GM12878 (cell line): ENCODE results near the gene HS1BP3. TPM values are rescaled to one million over a fixed set of nuclear protein-coding genes. Genes with fewer than 3 reads are reported as not detected.

Source experiments
- ATAC-seq: fragments of 200-7000 bp; cut with Tn5 transposase; 3 replicates; pipeline ENCODE4 v1.9.1; 2020; ENCODE audit warnings: mild to moderate bottlenecking, moderate library complexity
- BruUV-seq: library from RNA; stranded (reverse); fragments of 400-500 nt; replicated peaks from 2 replicates; lab custom pipeline; 2021; lab: Mats Ljungman, UMichigan
- CTCF ChIA-PET: fragments of 300-600 bp; sonication (Branson Sonifier 250); formaldehyde crosslinking; extraction: SDS; loops from one replicate; lab custom pipeline; 2021; ENCODE audit warnings: inconsistent platforms; lab: Yijun Ruan, JAX
- POLR2A ChIA-PET: fragments of 350-600 bp; formaldehyde crosslinking; extraction: SDS; loops from one replicate; lab custom pipeline; 2021; ENCODE audit warnings: inconsistent platforms; lab: Charles Lee
- RAD21 ChIA-PET: fragments of 300-600 bp; sonication (Branson Sonifier 250); formaldehyde crosslinking; loops from one replicate; lab custom pipeline; 2023; ENCODE audit warnings: antibody characterized with exemption; ENCODE audit not compliant: unreplicated experiment; lab: Charles Lee
- SMC1A ChIA-PET: fragments of 300-600 bp; sonication (Branson Sonifier 250); formaldehyde crosslinking; loops from one replicate; lab custom pipeline; 2023; ENCODE audit not compliant: unreplicated experiment, uncharacterized antibody; lab: Charles Lee
- DNase-seq: peaks from one replicate; pipeline ENCODE4 v3.0.0-alpha.2; 2011; ENCODE audit warnings: low read depth, low spot score
- FAIRE-seq: peaks from 3 replicates; lab custom pipeline; 2011; peaks lifted over from hg19 to GRCh38; lab: Jason Lieb, UNC
- H2AFZ ChIP-seq: 2 replicates; pipeline ENCODE4 v1.6.0; 2011; ENCODE audit warnings: low read depth, low read length, control low read depth; ENCODE audit not compliant: control insufficient read depth
- H3K27ac ChIP-seq: 2 replicates; pipeline ENCODE4 v1.5.1; 2011; ENCODE audit warnings: control low read depth; ENCODE audit not compliant: control insufficient read depth, insufficient read depth
- H3K27me3 ChIP-seq, 2 experiments: replicated peaks in 1 of 2; 2 replicates each; pipeline versions ENCODE4 v1.6.0 to v1.6.1; 2011; ENCODE audit warnings: low read length in 1 of 2; ENCODE audit not compliant: control insufficient read depth in 2 of 2, insufficient read depth in 2 of 2
- H3K36me3 ChIP-seq, 2 experiments: 2 replicates each; pipeline ENCODE4 v1.5.1; 2011; ENCODE audit warnings: low read length in 1 of 2; ENCODE audit not compliant: control insufficient read depth in 2 of 2, insufficient read depth in 2 of 2
- H3K4me1 ChIP-seq: 2 replicates; pipeline ENCODE4 v1.6.1; 2011; ENCODE audit warnings: mild to moderate bottlenecking, low read length, moderate library complexity, mixed read lengths; ENCODE audit not compliant: control insufficient read depth, insufficient read depth
- H3K4me2 ChIP-seq: 2 replicates; pipeline ENCODE4 v1.6.0; 2011; ENCODE audit warnings: control low read depth; ENCODE audit not compliant: control insufficient read depth, insufficient read depth
- H3K4me3 ChIP-seq: fragments of 200-600 bp; sonication (generic); 2 replicates; pipeline ENCODE4 v1.5.1; 2016
- H3K79me2 ChIP-seq: 2 replicates; pipeline ENCODE4 v1.6.0; 2011; ENCODE audit warnings: low read length; ENCODE audit not compliant: control insufficient read depth, insufficient read depth
- H3K9ac ChIP-seq: 2 replicates; pipeline ENCODE4 v1.8.0; 2011; ENCODE audit warnings: low read length, control low read depth, mixed read lengths; ENCODE audit not compliant: control insufficient read depth, insufficient read depth
- H3K9me3 ChIP-seq: replicated peaks from 3 replicates; pipeline ENCODE4 v1.5.1; 2011; ENCODE audit warnings: mild to moderate bottlenecking, low read length; ENCODE audit not compliant: control insufficient read depth, insufficient read depth
- H4K20me1 ChIP-seq: 2 replicates; pipeline ENCODE4 v1.6.0; 2011; ENCODE audit not compliant: control insufficient read depth, insufficient read depth
- ASH2L ChIP-seq: fragments of 300-600, 200-600 bp; sonication (generic); IDR thresholded peaks from 2 replicates; pipeline ENCODE4 v1.6.1; 2017; ENCODE audit warnings: low read depth, mild to moderate bottlenecking, borderline replicate concordance
- HDGF ChIP-seq: fragments of 450-650 bp; IDR thresholded peaks from 2 replicates; pipeline ENCODE4 v1.6.1; 2016; ENCODE audit warnings: antibody characterized with exemption
- KAT2A ChIP-seq: conservative IDR thresholded peaks from 2 replicates; pipeline ENCODE4 v1.6.1; 2011; ENCODE audit warnings: low read depth, low read length; ENCODE audit not compliant: control insufficient read depth
- MXI1 ChIP-seq: fragments of 150-350 bp; IDR thresholded peaks from 2 replicates; pipeline ENCODE4 v1.6.1; 2011; ENCODE audit warnings: low read depth, mild to moderate bottlenecking, inconsistent platforms, low read length, improper control_type of control experiment
- NRF1 ChIP-seq: conservative IDR thresholded peaks from 2 replicates; pipeline ENCODE4 v1.6.1; 2011; ENCODE audit warnings: mild to moderate bottlenecking, low read depth, low read length, improper control_type of control experiment
- STAT1 ChIP-seq: fragments of 450-650 bp; conservative IDR thresholded peaks from 2 replicates; pipeline ENCODE4 v1.6.1; 2014; ENCODE audit warnings: antibody characterized with exemption, mild to moderate bottlenecking
- TARDBP ChIP-seq: IDR thresholded peaks from 2 replicates; pipeline ENCODE4 v1.6.1; 2016; ENCODE audit warnings: borderline replicate concordance
- ZBTB33 ChIP-seq: fragments of 450-650 bp; IDR thresholded peaks from 2 replicates; pipeline ENCODE4 v1.6.1; 2017; ENCODE audit warnings: mild to moderate bottlenecking
- ZBTB40 ChIP-seq: fragments of 450-650 bp; IDR thresholded peaks from 2 replicates; pipeline ENCODE4 v1.6.1; 2016; ENCODE audit warnings: mild to moderate bottlenecking, moderate library complexity, borderline replicate concordance
- ZNF384 ChIP-seq: IDR thresholded peaks from 2 replicates; pipeline ENCODE4 v1.6.1; 2012; ENCODE audit warnings: low read depth, mild to moderate bottlenecking, low read length, improper control_type of control experiment, borderline replicate concordance
- WGBS: methylation state at CpG from one replicate; pipeline ENCODE4 v1.1.6; 2016; ENCODE audit warnings: low lambda C conversion rate; ENCODE audit not compliant: insufficient replicate concordance, insufficient coverage; ENCODE audit errors: missing lambda C conversion rate; 5-methylcytosine and 5-hydroxymethylcytosine counted together
- in situ Hi-C: fragments of 300-500 bp; cut with MboI; formaldehyde crosslinking; loops from 9 replicates; pipeline ENCODE4 v1.14.3; 2018; ENCODE audit warnings: mixed read lengths
- intact Hi-C: fragments of 100-400 bp; cut with micrococcal nuclease; formaldehyde crosslinking; loops from one replicate; pipeline ENCODE4 v1.14.2; 2022; ENCODE audit not compliant: unreplicated experiment
- polyA plus RNA-seq, 11 experiments: library from polyadenylated mRNA; depleted of rRNA in 4 of 11; unstranded in 6 of 11; stranded (reverse) in 5 of 11; fragments of >200 nt; fragmentation: Nextera tagmentation in 4 of 11; fragmentation: Illumina TruSeq in 1 of 11; extraction: Ambion mirVana in 4 of 11; extraction: Trizol in 1 of 11; gene quantifications; 1 replicate in 1 of 11; 2 replicates in 10 of 11; pipeline versions ENCODE4 v1.2.1 to v1.2.3, GENCODE V29; 2011 to 2016; ENCODE audit warnings: inconsistent platforms in 2 of 11, missing spikeins in 2 of 11, low read depth in 1 of 11
- total RNA-seq, 4 experiments: library from RNA; depleted of rRNA in 3 of 4; stranded (reverse); fragments of >200 nt in 3 of 4; fragmentation: Illumina TruSeq in 1 of 4; extraction: Trizol in 1 of 4; gene quantifications; 2 replicates each; pipeline versions ENCODE4 v1.2.1 to v1.2.3, GENCODE V29; 2013 to 2021

Gene HS1BP3
- total and polyA plus RNA-seq, 10 of the 15 experiments (the other 5 are each of a cell fraction or from before 2014, with no cell fraction given) = 0.47 to 7.2 (median 4.6) TPM

- no peak for TF ChIP-seq ASH2L
These were observed 18.4 kb downstream of the HS1BP3 start (continued) for GRCh38 chr2:20632446-20632990.

GRCh38 chr2:20631617-20632307 is 19.1 kb downstream of the HS1BP3 start:
- no peak overlapping the region for H3K4me2 ChIP-seq
- no peak overlapping the region for H2AFZ ChIP-seq
- 68% methylated on average over 6 of the region's 6 CpGs for WGBS
- no peaks in the 10 kb centered on the region for H3K27me3 ChIP-seq
- no peaks in the 10 kb centered on the region for H4K20me1 ChIP-seq
- POLR2A ChIA-PET = interaction anchor here (0.5 to 2.0 kb wide), 3 partner anchors 18 to 188 kb away, joined by 3 to 5 read pairs (median 3); partner anchors contain the start of gene RHOB
- CTCF ChIA-PET = interaction anchor here (0.6 to 7.9 kb wide), 5 partner anchors 11 to 200 kb away, joined by 3 to 119 read pairs (median 6); partner anchors contain the start of gene RHOB
- H3K4me3 ChIP-seq = no peak overlapping the region
- SMC1A ChIA-PET = interaction anchor here (0.8 to 2.1 kb wide), 7 partner anchors 16 to 283 kb away, joined by 3 to 10 read pairs (median 3); partner anchors contain the start of gene RHOB
- RAD21 ChIA-PET = interaction anchor here (1.1 to 6.3 kb wide), 2 partner anchors 19 to 186 kb away, joined by 4 to 107 read pairs; partner anchors contain the start of genes HS1BP3 and RHOB
- no peak overlapping the region for H3K27ac ChIP-seq
- DNase-seq (no peak), FAIRE-seq (no peak), ATAC-seq (no peak)
- intact Hi-C loops = no loop called here
- H3K79me2 ChIP-seq = no peaks in the 10 kb centered on the region
- in situ Hi-C loops = no loop called here
- TF ChIP-seq NRF1 (no peak), TARDBP (no peak), ZBTB33 (no peak), ZBTB40 (no peak), ZNF384 (no peak), KAT2A (no peak), STAT1 (no peak), HDGF (no peak), ASH2L (no peak), MXI1 (no peak)
- peaks cover 17% of the 10 kb centered on the region for H3K4me1 ChIP-seq
- H3K9ac ChIP-seq = no peak overlapping the region
- no peaks in the 10 kb centered on the region for H3K36me3 ChIP-seq
- no TSS peak for BruUV-seq
- H3K9me3 ChIP-seq = no peaks in the 10 kb centered on the region
